ENCODE results near the gene R3HDML.

The R3HDML gene

DNA sequence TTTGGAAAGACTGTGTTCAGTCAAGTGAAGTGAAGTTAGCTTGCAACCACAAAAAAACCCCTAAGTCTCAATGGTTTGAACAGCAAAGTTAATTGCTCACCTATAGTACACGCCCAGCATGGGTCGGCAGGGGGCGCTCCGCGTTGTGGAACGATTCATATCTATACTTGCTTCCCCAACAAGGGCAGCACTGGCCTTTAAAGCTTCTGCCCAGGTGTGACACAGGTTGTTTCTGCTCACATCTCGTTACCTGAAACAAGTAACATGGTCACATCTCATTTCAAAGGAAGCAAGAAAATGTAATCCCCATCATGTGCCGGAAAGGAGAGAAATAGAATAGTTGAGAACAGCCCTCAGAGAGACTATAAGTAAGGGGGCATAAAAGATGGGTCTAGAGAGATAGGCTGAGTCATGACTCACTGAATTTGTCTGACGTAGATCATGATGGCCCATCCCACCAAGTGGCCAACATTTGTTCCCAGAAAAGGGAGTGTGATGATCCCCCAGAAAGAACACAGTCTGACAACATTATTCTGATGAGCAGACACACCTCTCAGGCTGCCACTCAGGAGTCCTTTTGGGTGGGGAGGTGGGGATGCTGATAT, 47.7 kb downstream of the R3HDML start:
- no peaks in the 10 kb centered on the region for H3K36me3 ChIP-seq (ENCODE audit: low read depth)
- ATAC-seq (ENCODE audit: low read depth) (peak; percentile 70), DNase-seq (ENCODE audit: low spot score) (peak; percentile 92)
- H3K4me3 ChIP-seq (ENCODE audit: severe bottlenecking): no peak overlapping the region
- H3K9me3 ChIP-seq (ENCODE audit: severe bottlenecking): no peaks in the 10 kb centered on the region
- peaks cover 4% of the 10 kb centered on the region for H3K4me1 ChIP-seq (ENCODE audit: insufficient read depth, poor library complexity, severe bottlenecking)
- H3K27ac ChIP-seq (ENCODE audit: poor library complexity, severe bottlenecking): no peak overlapping the region
- no peaks in the 10 kb centered on the region for H3K27me3 ChIP-seq (ENCODE audit: insufficient read depth, poor library complexity, severe bottlenecking)
- TF ChIP-seq, protein P1, sequence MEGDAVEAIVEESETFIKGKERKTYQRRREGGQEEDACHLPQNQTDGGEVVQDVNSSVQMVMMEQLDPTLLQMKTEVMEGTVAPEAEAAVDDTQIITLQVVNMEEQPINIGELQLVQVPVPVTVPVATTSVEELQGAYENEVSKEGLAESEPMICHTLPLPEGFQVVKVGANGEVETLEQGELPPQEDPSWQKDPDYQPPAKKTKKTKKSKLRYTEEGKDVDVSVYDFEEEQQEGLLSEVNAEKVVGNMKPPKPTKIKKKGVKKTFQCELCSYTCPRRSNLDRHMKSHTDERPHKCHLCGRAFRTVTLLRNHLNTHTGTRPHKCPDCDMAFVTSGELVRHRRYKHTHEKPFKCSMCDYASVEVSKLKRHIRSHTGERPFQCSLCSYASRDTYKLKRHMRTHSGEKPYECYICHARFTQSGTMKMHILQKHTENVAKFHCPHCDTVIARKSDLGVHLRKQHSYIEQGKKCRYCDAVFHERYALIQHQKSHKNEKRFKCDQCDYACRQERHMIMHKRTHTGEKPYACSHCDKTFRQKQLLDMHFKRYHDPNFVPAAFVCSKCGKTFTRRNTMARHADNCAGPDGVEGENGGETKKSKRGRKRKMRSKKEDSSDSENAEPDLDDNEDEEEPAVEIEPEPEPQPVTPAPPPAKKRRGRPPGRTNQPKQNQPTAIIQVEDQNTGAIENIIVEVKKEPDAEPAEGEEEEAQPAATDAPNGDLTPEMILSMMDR (IDR thresholded peaks at IDR 0.05; ENCODE audit: poor library complexity, severe bottlenecking): peak; percentile 100

DNA sequence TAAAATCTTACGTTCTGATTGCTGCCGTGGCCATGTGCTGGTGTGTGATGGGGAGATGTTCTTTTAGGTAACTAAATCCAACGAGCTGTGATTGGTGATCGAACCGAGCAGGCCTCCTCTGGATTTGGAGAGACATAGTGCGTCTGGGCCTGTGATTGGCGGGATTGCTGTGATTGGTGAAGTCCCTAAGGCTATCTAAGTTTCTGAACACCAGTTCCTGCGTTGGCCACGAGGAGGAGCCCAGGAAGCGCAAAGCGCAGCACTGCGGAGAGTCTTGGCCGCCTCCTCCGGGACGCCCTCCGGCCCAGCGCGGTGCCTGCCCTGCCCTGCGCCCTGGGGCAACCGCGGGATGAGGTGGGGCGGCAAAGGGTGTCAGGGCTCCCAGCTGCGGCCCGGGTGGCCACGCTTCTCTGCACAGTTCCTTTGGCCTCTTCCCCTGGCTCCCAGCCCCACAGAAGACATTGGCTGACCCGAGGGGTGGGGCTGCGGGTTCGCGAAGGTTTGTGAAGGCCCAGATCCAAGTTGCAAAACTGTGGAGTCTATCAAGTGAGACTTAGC, 51.7 kb downstream of the R3HDML start:
- Histone ChIP-seq H3K36me3 (ENCODE audit: low read depth) (no peaks in the 10 kb centered on the region), H3K9me3 (ENCODE audit: severe bottlenecking) (no peaks in the 10 kb centered on the region), H3K4me3 (ENCODE audit: severe bottlenecking) (no peak overlapping the region), H3K4me1 (ENCODE audit: insufficient read depth, poor library complexity, severe bottlenecking) (peaks cover 4% of the 10 kb centered on the region), H3K27me3 (ENCODE audit: insufficient read depth, poor library complexity, severe bottlenecking) (no peaks in the 10 kb centered on the region), H3K27ac (ENCODE audit: poor library complexity, severe bottlenecking) (no peak overlapping the region)
- TF ChIP-seq, protein P1 (IDR thresholded peaks at IDR 0.05; ENCODE audit: poor library complexity, severe bottlenecking): peak; percentile 100
- ATAC-seq (ENCODE audit: low read depth): peak; percentile 84
- DNase-seq (ENCODE audit: low spot score): peak; percentile 91

DNA sequence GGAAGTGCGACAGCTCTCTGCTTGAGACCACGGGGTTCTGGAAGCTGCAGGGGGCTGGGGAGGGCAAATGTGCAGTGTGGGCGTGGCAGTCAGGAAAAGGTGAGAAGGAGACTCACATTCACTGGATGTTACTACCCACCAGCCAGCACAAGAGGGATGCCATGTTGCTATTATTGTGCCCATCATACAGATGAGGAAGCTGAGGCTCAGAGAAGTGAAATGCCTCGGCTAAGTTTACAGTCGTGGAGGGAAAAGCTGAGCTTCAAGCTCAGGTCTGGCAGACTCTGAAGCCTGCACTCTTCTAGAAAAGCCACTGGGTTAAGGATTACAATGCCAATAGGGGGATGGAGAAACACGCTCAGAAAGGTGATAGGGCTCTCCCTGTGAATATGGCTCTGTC, 53.0 kb downstream of the R3HDML start:
- Histone ChIP-seq H3K4me3 (ENCODE audit: severe bottlenecking) (no peak overlapping the region), H3K36me3 (ENCODE audit: low read depth) (no peaks in the 10 kb centered on the region), H3K27ac (ENCODE audit: poor library complexity, severe bottlenecking) (no peak overlapping the region), H3K9me3 (ENCODE audit: severe bottlenecking) (no peaks in the 10 kb centered on the region), H3K4me1 (ENCODE audit: insufficient read depth, poor library complexity, severe bottlenecking) (peaks cover 4% of the 10 kb centered on the region), H3K27me3 (ENCODE audit: insufficient read depth, poor library complexity, severe bottlenecking) (no peaks in the 10 kb centered on the region)
- no peak for ATAC-seq (ENCODE audit: low read depth)
- no peak for DNase-seq (ENCODE audit: low spot score)
- TF ChIP-seq, protein P1 (IDR thresholded peaks at IDR 0.05; ENCODE audit: poor library complexity, severe bottlenecking): no peak

DNA sequence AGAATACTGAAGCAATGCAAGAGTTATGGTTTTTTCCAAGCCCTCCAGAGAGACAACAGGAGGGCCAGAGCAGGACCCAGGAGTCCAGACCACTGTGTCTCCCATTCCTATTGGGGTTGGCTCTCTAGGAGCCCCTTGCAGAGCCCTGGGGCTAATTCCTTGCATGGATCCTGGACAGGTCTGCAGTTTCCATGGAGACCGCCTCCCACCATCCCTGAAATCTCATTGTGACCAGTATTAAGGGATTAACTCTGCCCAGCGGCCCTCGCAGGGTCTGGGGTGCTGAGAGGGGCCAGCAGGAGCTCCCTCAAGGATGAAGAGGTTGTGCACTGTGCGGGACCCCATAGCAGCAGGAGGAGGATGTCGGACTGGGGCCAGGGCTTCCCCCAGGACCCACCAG, 53.4 kb downstream of the R3HDML start:
- Histone ChIP-seq H3K27me3 (ENCODE audit: insufficient read depth, poor library complexity, severe bottlenecking) (no peaks in the 10 kb centered on the region), H3K4me3 (ENCODE audit: severe bottlenecking) (no peak overlapping the region), H3K4me1 (ENCODE audit: insufficient read depth, poor library complexity, severe bottlenecking) (peaks cover 4% of the 10 kb centered on the region), H3K27ac (ENCODE audit: poor library complexity, severe bottlenecking) (no peak overlapping the region), H3K36me3 (ENCODE audit: low read depth) (no peaks in the 10 kb centered on the region), H3K9me3 (ENCODE audit: severe bottlenecking) (no peaks in the 10 kb centered on the region)
- no peak for DNase-seq (ENCODE audit: low spot score)
- TF ChIP-seq, protein P1 (IDR thresholded peaks at IDR 0.05; ENCODE audit: poor library complexity, severe bottlenecking): no peak
- ATAC-seq (ENCODE audit: low read depth): no peak

DNA sequence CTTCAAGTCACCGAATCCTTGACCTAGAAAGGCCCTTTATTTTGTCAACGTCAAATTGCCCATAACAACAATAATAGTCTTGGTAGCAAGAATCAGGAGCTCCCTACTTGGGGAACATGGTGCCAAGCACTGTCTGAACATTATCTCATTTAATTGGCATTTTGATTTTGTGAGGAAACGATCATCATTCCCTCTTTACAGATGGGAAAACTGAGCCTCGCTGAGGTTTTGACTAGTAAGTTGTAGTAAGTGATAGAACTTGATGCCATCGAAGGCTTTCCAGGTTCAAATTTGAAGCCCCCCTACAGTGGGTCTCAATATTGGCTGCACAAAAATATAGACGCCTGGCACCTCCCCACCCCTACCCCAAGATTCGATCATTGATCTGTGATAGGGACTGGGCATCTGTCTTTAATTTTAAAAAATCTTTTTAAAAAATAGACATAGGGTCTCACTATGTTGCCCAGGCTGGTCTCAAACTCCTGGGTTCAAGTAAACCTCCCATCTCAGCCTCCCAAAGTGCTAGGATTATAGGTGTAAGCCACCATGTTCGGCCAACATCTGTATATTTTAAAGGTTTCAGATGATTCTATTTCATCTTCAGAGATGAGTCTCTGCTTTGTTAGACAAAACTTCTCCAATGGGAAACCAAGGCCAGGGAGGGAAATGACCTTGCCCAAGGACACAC, 55.4 kb downstream of the R3HDML start:
- ATAC-seq (ENCODE audit: low read depth) (no peak), DNase-seq (ENCODE audit: low spot score) (no peak)
- H3K4me1 ChIP-seq (ENCODE audit: insufficient read depth, poor library complexity, severe bottlenecking): peaks cover 4% of the 10 kb centered on the region
- no peak overlapping the region for H3K27ac ChIP-seq (ENCODE audit: poor library complexity, severe bottlenecking)
- TF ChIP-seq, protein P1 (IDR thresholded peaks at IDR 0.05; ENCODE audit: poor library complexity, severe bottlenecking): no peak
- no peaks in the 10 kb centered on the region for H3K9me3 ChIP-seq (ENCODE audit: severe bottlenecking)
- H3K4me3 ChIP-seq (ENCODE audit: severe bottlenecking): no peak overlapping the region
- H3K27me3 ChIP-seq (ENCODE audit: insufficient read depth, poor library complexity, severe bottlenecking): no peaks in the 10 kb centered on the region
- H3K36me3 ChIP-seq (ENCODE audit: low read depth): no peaks in the 10 kb centered on the region
